22Rv1 (cell line): Measurements from ENCODE around the gene GMPPA.

Experiments
- CTCF ChIP-seq: fragments of 450-650 bp; IDR thresholded peaks from 2 replicates; pipeline ENCODE4 v1.5.1; 2017; ENCODE audit warnings: mild to moderate bottlenecking
- ZFX ChIP-seq: fragments of 450-650 bp; IDR thresholded peaks from 2 replicates; pipeline ENCODE4 v1.6.1; 2017; ENCODE audit warnings: antibody characterized with exemption, borderline replicate concordance

GRCh38 chr2:219495531-219496122 lies 3.1 kb upstream of the GMPPA start:
- TF ChIP-seq CTCF (peak; percentile 79), ZFX (no peak)
